ENCODE measurements around the gene CDA. TPM values are rescaled to one million over a fixed set of nuclear protein-coding genes. Genes with fewer than 3 reads are reported as not detected.

CDA gene
- total RNA-seq, 4 donors from 2014 or later = 9.7 to 53.7 (median 45.9) TPM

GRCh38 chr1:20633190-20634064, 44.5 kb downstream of the CDA start, which contains the start of gene PINK1:
Gene PINK1 (plus strand): TSS chr1:20633458. CDS start chr1:20633549, 91 bp downstream.
- peaks cover 0 to 5% (median 0%) of the 10 kb centered on the region in 4 donors for H3K27me3 ChIP-seq
- peaks cover 8 to 17% (median 14%) of the 10 kb centered on the region in 3 donors for H3K36me3 ChIP-seq
- DNase-seq = no peak
- peak within 1 kb of the TSS; percentile 88 to 98 (median 94) for H3K27ac ChIP-seq
- peak; percentile 92 to 100 (median 99) for TF ChIP-seq CTCF (IDR thresholded peaks at IDR 0.05)
- peak in 3 of 4 donors; percentile 45 to 92 (median 87) for TF ChIP-seq POLR2A (IDR thresholded peaks at IDR 0.05)
- peak within 1 kb of the TSS; percentile 76 to 100 (median 82) for H3K4me3 ChIP-seq
- intact Hi-C loops (cut with DNase I) = loop anchor here (10.0 kb wide), 1 partner anchor 59 kb away; no protein-coding TSS in a partner anchor
- H3K4me1 ChIP-seq = peaks cover 10 to 35% (median 19%) of the 10 kb centered on the region in 3 donors
- no peaks in the 10 kb centered on the region for H3K9me3 ChIP-seq
- 5% methylated on average over 12 to 15 of the region's 93 CpGs for WGBS, 2 donors

- 1 to 3% methylated on average over 11 of the region's 11 CpGs for WGBS, 2 donors
- H3K4me1 ChIP-seq = peaks cover 10 to 35% (median 19%) of the 10 kb centered on the region in 3 donors
Observed at GRCh38 chr1:20634065-20634593, 45.2 kb downstream of the CDA start.

GRCh38 chr1:20634594-20635084, 45.7 kb downstream of the CDA start:
- Histone ChIP-seq H3K27ac (peak overlapping the region; percentile 88 to 98 (median 94)), H3K9me3 (no peaks in the 10 kb centered on the region), H3K27me3 (peaks cover 0 to 5% (median 0%) of the 10 kb centered on the region in 4 donors), H3K36me3 (peaks cover 15 to 29% (median 23%) of the 10 kb centered on the region in 3 donors), H3K4me1 (peaks cover 10 to 35% (median 19%) of the 10 kb centered on the region in 3 donors), H3K4me3 (peak overlapping the region; percentile 76 to 100 (median 82))
- TF ChIP-seq CTCF (IDR thresholded peaks at IDR 0.05) (no peak), POLR2A (IDR thresholded peaks at IDR 0.05) (no peak)
- intact Hi-C loops (cut with DNase I) = loop anchor here (10.0 kb wide), 1 partner anchor 60 kb away; no protein-coding TSS in a partner anchor
- no peak for DNase-seq
- 4 to 12% methylated on average over 3 to 4 of the region's 4 CpGs for WGBS, 2 donors

More at GRCh38 chr1:20634065-20634593, 45.2 kb downstream of the CDA start:
- peaks cover 0 to 5% (median 0%) of the 10 kb centered on the region in 4 donors for H3K27me3 ChIP-seq
- H3K4me3 ChIP-seq = peak overlapping the region; percentile 76 to 100 (median 82)
- no peak for DNase-seq
- TF ChIP-seq POLR2A (IDR thresholded peaks at IDR 0.05) (no peak), CTCF (IDR thresholded peaks at IDR 0.05) (no peak)
- intact Hi-C loops (cut with DNase I) = loop anchor here (10.0 kb wide), 1 partner anchor 59 kb away; no protein-coding TSS in a partner anchor
- peak overlapping the region; percentile 88 to 98 (median 94) for H3K27ac ChIP-seq
- H3K36me3 ChIP-seq = peaks cover 10 to 24% (median 21%) of the 10 kb centered on the region in 3 donors
- H3K9me3 ChIP-seq = no peaks in the 10 kb centered on the region

GRCh38 chr1:20636785-20637347, 48.0 kb downstream of the CDA start:
- no peaks in the 10 kb centered on the region for H3K27me3 ChIP-seq
- H3K36me3 ChIP-seq = peaks cover 19 to 52% (median 31%) of the 10 kb centered on the region in 3 donors
- H3K9me3 ChIP-seq = no peaks in the 10 kb centered on the region
- DNase-seq = no peak
- TF ChIP-seq POLR2A (IDR thresholded peaks at IDR 0.05) = no peak
- no peak for TF ChIP-seq CTCF (IDR thresholded peaks at IDR 0.05)
- H3K27ac ChIP-seq = no peak overlapping the region
- intact Hi-C loops (cut with DNase I) = loop anchor here (10.0 kb wide), 1 partner anchor 62 kb away; no protein-coding TSS in a partner anchor
- 85 to 90% methylated on average over 7 to 8 of the region's 8 CpGs for WGBS, 2 donors
- peaks cover 10 to 35% (median 19%) of the 10 kb centered on the region in 3 donors for H3K4me1 ChIP-seq
- H3K4me3 ChIP-seq = no peak overlapping the region
